Endodermal cell (in vitro differentiated cells): ENCODE data around the gene MAP1LC3B. TPM values are rescaled to one million over a fixed set of nuclear protein-coding genes. Genes with fewer than 3 reads are reported as not detected.
A peak's percentile ranks its signal among the peaks of the same experiment; 100 is the strongest.

ENCODE experiments used
- DNase-seq: peaks from one replicate; pipeline ENCODE4 v3.0.0-alpha.2; 2017
- H3K27ac ChIP-seq: 2 replicates; pipeline ENCODE4 v1.5.1; 2013; ENCODE audit warnings: mild to moderate bottlenecking, low read depth, low read length, moderate library complexity
- H3K27me3 ChIP-seq: 2 replicates; pipeline ENCODE4 v1.6.1; 2013; ENCODE audit warnings: mild to moderate bottlenecking, low read length, moderate library complexity; ENCODE audit not compliant: insufficient read depth, control insufficient read depth, poor library complexity, severe bottlenecking
- H3K36me3 ChIP-seq: 2 replicates; pipeline ENCODE4 v1.7.0; 2013; ENCODE audit warnings: mild to moderate bottlenecking, low read length, moderate library complexity; ENCODE audit not compliant: control insufficient read depth, insufficient read depth
- H3K4me1 ChIP-seq: one replicate; pipeline ENCODE4 v1.7.0; 2013; ENCODE audit warnings: low read length; ENCODE audit not compliant: control insufficient read depth, insufficient read depth
- H3K4me3 ChIP-seq: 2 replicates; pipeline ENCODE4 v1.5.1; 2013; ENCODE audit warnings: mild to moderate bottlenecking, low read length, moderate library complexity
- H3K9ac ChIP-seq: 2 replicates; pipeline ENCODE4 v1.6.1; 2013; ENCODE audit warnings: mild to moderate bottlenecking, low read length, moderate library complexity; ENCODE audit not compliant: poor library complexity, severe bottlenecking; ENCODE audit errors: extremely low read depth
- H3K9me3 ChIP-seq: 2 replicates; pipeline ENCODE4 v1.6.1; 2013; ENCODE audit warnings: mild to moderate bottlenecking, low read length, moderate library complexity; ENCODE audit not compliant: control insufficient read depth
- H3K27ac Mint-ChIP-seq: 2 replicates; pipeline ENCODE4 v1.8.0; 2020; ENCODE audit warnings: mixed read lengths
- H3K27me3 Mint-ChIP-seq: 2 replicates; pipeline ENCODE4 v1.8.0; 2021; ENCODE audit warnings: mild to moderate bottlenecking, mixed read lengths; ENCODE audit not compliant: insufficient read depth
- H3K36me3 Mint-ChIP-seq: 2 replicates; pipeline ENCODE4 v1.8.0; 2020; ENCODE audit warnings: low read depth, mixed read lengths
- H3K4me1 Mint-ChIP-seq: 2 replicates; pipeline ENCODE4 v1.8.0; 2020; ENCODE audit warnings: mixed read lengths
- H3K4me3 Mint-ChIP-seq: 2 replicates; pipeline ENCODE4 v1.8.0; 2020; ENCODE audit warnings: mild to moderate bottlenecking, moderate library complexity, mixed read lengths
- H3K9me3 Mint-ChIP-seq: 2 replicates; pipeline ENCODE4 v1.8.0; 2020; ENCODE audit warnings: mild to moderate bottlenecking, mixed read lengths
- CTCF ChIP-seq: fragments of 200-600 bp; sonication (generic); conservative IDR thresholded peaks from 2 replicates; pipeline ENCODE4 v1.5.0; 2021; ENCODE audit warnings: antibody characterized with exemption, mild to moderate bottlenecking
- WGBS, 2 experiments: methylation state at CpG; one replicate each; pipeline versions ENCODE4 v1.1.5 to v1.1.7; 2013; ENCODE audit warnings: missing lambda C conversion rate in 2 of 2, mixed read lengths in 1 of 2; ENCODE audit not compliant: insufficient coverage in 1 of 2, insufficient read length in 1 of 2; 5-methylcytosine and 5-hydroxymethylcytosine counted together
- total RNA-seq, 2 donors: library from RNA; stranded (reverse); fragmentation: NEBNext Ultra II Directional in 1 of 2; extraction: Animal tissue kit (Norgen Biotek cat#: 25700) in 1 of 2; gene quantifications; 2 replicates in 1 of 2; 3 replicates in 1 of 2; pipeline ENCODE4 v1.2.1, GENCODE V29; 2021

The MAP1LC3B gene
- total RNA-seq, 2 donors from 2014 or later = 56.4 to 62.4 TPM

DNA sequence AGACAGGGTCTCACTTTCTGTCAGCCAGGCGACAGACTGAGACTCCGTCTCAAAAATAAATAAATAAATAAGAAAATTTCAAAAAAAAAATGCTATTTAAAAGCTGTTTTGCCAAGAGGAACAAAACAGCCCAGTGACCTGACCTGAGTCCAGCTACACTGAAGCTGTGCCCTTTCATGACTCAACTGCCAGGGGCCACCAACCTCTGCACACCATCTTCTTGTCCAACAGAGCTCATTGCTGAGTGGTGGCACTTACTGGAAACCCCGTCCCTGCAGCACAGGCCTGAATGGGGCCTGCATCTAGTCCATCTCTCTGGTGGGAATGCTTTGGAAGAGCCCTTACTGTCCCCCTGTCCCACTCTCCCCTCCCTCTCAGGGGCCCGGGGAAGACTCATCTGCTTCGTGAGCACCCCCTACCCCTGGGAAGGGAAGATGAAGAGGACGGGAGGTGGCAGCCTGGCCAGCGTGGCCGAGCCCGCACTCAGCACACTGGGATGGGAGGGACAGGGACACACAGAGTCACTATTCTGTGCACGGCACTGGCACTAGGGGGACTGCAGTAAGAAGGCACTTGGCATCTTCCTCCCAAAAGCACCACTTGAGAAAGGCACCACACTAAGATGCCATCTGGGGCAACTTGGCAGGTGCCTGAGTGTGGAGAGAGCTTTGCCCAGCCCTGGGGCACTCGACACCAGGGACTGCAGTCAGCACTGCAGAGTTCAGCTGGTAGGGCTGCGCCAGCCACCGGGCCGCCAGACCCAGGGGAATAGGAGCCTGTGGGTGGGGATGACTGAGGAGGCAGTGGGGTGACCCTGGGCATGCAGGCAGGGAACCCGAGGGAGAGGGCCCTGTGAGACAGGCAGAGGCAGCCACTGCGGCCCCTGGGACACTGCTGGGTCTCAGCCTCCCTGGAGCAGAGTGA, 22.1 kb upstream of the MAP1LC3B start:
- H3K36me3 ChIP-seq = peaks cover 8% of the 10 kb centered on the region
- H3K27me3 Mint-ChIP-seq = no peaks in the 10 kb centered on the region
- H3K27ac ChIP-seq = no peak overlapping the region
- DNase-seq = no peak
- no peaks in the 10 kb centered on the region for H3K9me3 Mint-ChIP-seq
- peak overlapping the region; percentile 39 for H3K27ac Mint-ChIP-seq
- no peak overlapping the region for H3K9ac ChIP-seq
- H3K27me3 ChIP-seq = no peaks in the 10 kb centered on the region
- H3K36me3 Mint-ChIP-seq = peaks cover 5% of the 10 kb centered on the region
- 83 to 88% methylated on average over 10 to 15 of the region's 16 CpGs for WGBS, 2 experiments
- TF ChIP-seq CTCF = no peak
- no peak overlapping the region for H3K4me3 Mint-ChIP-seq
- H3K4me3 ChIP-seq = no peak overlapping the region
- H3K4me1 ChIP-seq = no peaks in the 10 kb centered on the region
- no peaks in the 10 kb centered on the region for H3K9me3 ChIP-seq
- no peaks in the 10 kb centered on the region for H3K4me1 Mint-ChIP-seq

GRCh38 chr16:87371261-87371866, 20.8 kb upstream of the MAP1LC3B start:
- Mint-ChIP-seq H3K4me1 (no peaks in the 10 kb centered on the region), H3K4me3 (no peak overlapping the region), H3K27ac (peak overlapping the region; percentile 12), H3K36me3 (peaks cover 3% of the 10 kb centered on the region), H3K9me3 (no peaks in the 10 kb centered on the region), H3K27me3 (no peaks in the 10 kb centered on the region)
- no peaks in the 10 kb centered on the region for H3K9me3 ChIP-seq
- H3K36me3 ChIP-seq = peaks cover 8% of the 10 kb centered on the region
- DNase-seq = no peak
- WGBS, 2 experiments = 91 to 93% methylated on average over 8 to 20 of the region's 20 CpGs
- no peak for TF ChIP-seq CTCF
- H3K4me3 ChIP-seq = no peak overlapping the region
- H3K9ac ChIP-seq = no peak overlapping the region
- H3K27ac ChIP-seq = peak overlapping the region; percentile 66
- no peaks in the 10 kb centered on the region for H3K4me1 ChIP-seq
- no peaks in the 10 kb centered on the region for H3K27me3 ChIP-seq

- no peak overlapping the region for H3K4me3 ChIP-seq
Measured at GRCh38 chr16:87372305-87372704, 19.8 kb upstream of the MAP1LC3B start.

More at GRCh38 chr16:87372305-87372704, 19.8 kb upstream of the MAP1LC3B start:
- WGBS, 2 experiments = 92 to 98% methylated on average over 4 of the region's 4 CpGs
- peaks cover 3% of the 10 kb centered on the region for H3K36me3 Mint-ChIP-seq
- Histone ChIP-seq H3K27me3 (no peaks in the 10 kb centered on the region), H3K9ac (no peak overlapping the region), H3K36me3 (peaks cover 5% of the 10 kb centered on the region), H3K9me3 (no peaks in the 10 kb centered on the region), H3K27ac (no peak overlapping the region), H3K4me1 (no peaks in the 10 kb centered on the region)
- no peaks in the 10 kb centered on the region for H3K27me3 Mint-ChIP-seq
- no peaks in the 10 kb centered on the region for H3K4me1 Mint-ChIP-seq
- peaks cover 2% of the 10 kb centered on the region for H3K9me3 Mint-ChIP-seq
- no peak overlapping the region for H3K27ac Mint-ChIP-seq
- no peak overlapping the region for H3K4me3 Mint-ChIP-seq
- DNase-seq = no peak
- no peak for TF ChIP-seq CTCF
